SK-N-SH (cell line): Measurements from ENCODE around the gene NDUFA6. TPM values are rescaled to one million over a fixed set of nuclear protein-coding genes. Genes with fewer than 3 reads are reported as not detected.

Source experiments
- CTCF ChIA-PET: fragments of 300-600, 350-600 bp; formaldehyde crosslinking; extraction: SDS; loops from one replicate; lab custom pipeline; 2021; lab: Yijun Ruan, JAX
- POLR2A ChIA-PET: fragments of 350-600 bp; sonication (Branson Sonifier 250); formaldehyde crosslinking; extraction: SDS; loops from one replicate; lab custom pipeline; 2020; ENCODE audit warnings: antibody characterized with exemption, inconsistent platforms; lab: Yijun Ruan, JAX
- DNase-seq: peaks from one replicate; pipeline ENCODE4 v3.0.0; 2012
- H2AFZ ChIP-seq: fragments of 200-600 bp; sonication (generic); 2 replicates; pipeline ENCODE4 v1.8.1; 2016; ENCODE audit warnings: antibody characterized with exemption, mild to moderate bottlenecking, low read depth
- H3F3A ChIP-seq: fragments of 200-600 bp; sonication (generic); replicated peaks from 2 replicates; pipeline ENCODE3; 2016; ENCODE audit warnings: antibody characterized with exemption, mild to moderate bottlenecking; ENCODE audit not compliant: insufficient read depth
- H3K27ac ChIP-seq, 2 experiments: fragments of 200-500 bp in 1 of 2; fragments of 200-600 bp in 1 of 2; sonication (Bioruptor generic) in 1 of 2; sonication (generic), shearing (Covaris generic) in 1 of 2; 2 replicates each; pipeline versions ENCODE4 v1.5.1 to v1.6.1; 2014 to 2016; ENCODE audit warnings: low read depth in 2 of 2, inconsistent platforms in 1 of 2, low read length in 1 of 2, mild to moderate bottlenecking in 1 of 2, mixed read lengths in 1 of 2
- H3K27me3 ChIP-seq: fragments of 200-600 bp; sonication (generic), shearing (Covaris generic); 2 replicates; pipeline ENCODE4 v1.6.1; 2016; ENCODE audit warnings: mixed run types; ENCODE audit not compliant: insufficient read depth
- H3K36me3 ChIP-seq, 2 experiments: fragments of 200-500 bp in 1 of 2; fragments of 200-600 bp in 1 of 2; sonication (Bioruptor generic) in 1 of 2; sonication (generic) in 1 of 2; replicated peaks in 1 of 2; 2 replicates each; pipeline versions ENCODE3 to v1.5.1; 2014 to 2016; ENCODE audit warnings: low read length in 1 of 2, mild to moderate bottlenecking in 1 of 2; ENCODE audit not compliant: insufficient read depth in 2 of 2, control insufficient read depth in 1 of 2
- H3K4me1 ChIP-seq, 2 experiments: fragments of 200-500 bp in 1 of 2; fragments of 200-600 bp in 1 of 2; sonication (Bioruptor generic) in 1 of 2; sonication (generic), shearing (Covaris generic) in 1 of 2; 2 replicates each; pipeline versions ENCODE4 v1.5.1 to v1.6.1; 2014 to 2016; ENCODE audit warnings: low read depth in 1 of 2, low read length in 1 of 2, mixed run types in 1 of 2; ENCODE audit not compliant: insufficient read depth in 2 of 2, control insufficient read depth in 1 of 2
- H3K4me2 ChIP-seq: fragments of 200-600 bp; sonication (generic), shearing (Covaris generic); 2 replicates; pipeline ENCODE4 v1.6.1; 2017; ENCODE audit warnings: mixed run types
- H3K4me3 ChIP-seq, 2 experiments: fragments of 200-500 bp in 1 of 2; fragments of 200-600 bp in 1 of 2; sonication (Bioruptor generic) in 1 of 2; sonication (generic), shearing (Covaris generic) in 1 of 2; 2 replicates each; pipeline versions ENCODE4 v1.5.1 to v1.8.1; 2014 to 2016; ENCODE audit warnings: low read depth in 2 of 2, inconsistent platforms in 1 of 2, low read length in 1 of 2, mild to moderate bottlenecking in 1 of 2, mixed read lengths in 1 of 2, moderate library complexity in 1 of 2
- H3K79me2 ChIP-seq: fragments of 200-600 bp; sonication (generic); 2 replicates; pipeline ENCODE4 v1.8.1; 2017; ENCODE audit warnings: mild to moderate bottlenecking; ENCODE audit not compliant: insufficient read depth
- H3K9ac ChIP-seq: fragments of 200-600 bp; sonication (generic); 2 replicates; pipeline ENCODE4 v1.6.1; 2017; ENCODE audit warnings: mixed run types
- H3K9me2 ChIP-seq: fragments of 200-600 bp; sonication (generic); 2 replicates; pipeline ENCODE4 v1.6.1; 2017; ENCODE audit warnings: mixed run types
- H3K9me3 ChIP-seq: fragments of 200-600 bp; sonication (generic); 2 replicates; pipeline ENCODE4 v1.6.1; 2017; ENCODE audit warnings: mixed run types, mild to moderate bottlenecking, moderate library complexity
- H4K20me1 ChIP-seq: fragments of 200-600 bp; sonication (generic); 2 replicates; pipeline ENCODE4 v1.6.1; 2017; ENCODE audit warnings: mild to moderate bottlenecking, mixed run types; ENCODE audit not compliant: insufficient read depth
- ELF1 ChIP-seq: IDR thresholded peaks from 2 replicates; pipeline ENCODE4 v1.4.0; 2012
- EZH2phosphoT487 ChIP-seq: fragments of 200-600 bp; sonication (generic); IDR thresholded peaks from 2 replicates; pipeline ENCODE4 v1.6.1; 2017; ENCODE audit warnings: low read depth, mixed run types, mild to moderate bottlenecking, antibody characterized with exemption, moderate library complexity, borderline replicate concordance
- GABPA ChIP-seq: IDR thresholded peaks from 2 replicates; pipeline ENCODE4 v1.4.0; 2012; ENCODE audit warnings: low read depth, mild to moderate bottlenecking
- MAX ChIP-seq: IDR thresholded peaks from 2 replicates; pipeline ENCODE4 v1.4.0; 2012; ENCODE audit warnings: low read depth
- MXI1 ChIP-seq: IDR thresholded peaks from 2 replicates; pipeline ENCODE4 v1.6.1; 2012; ENCODE audit warnings: mild to moderate bottlenecking, low read depth, low read length, improper control_type of control experiment
- NRF1 ChIP-seq: IDR thresholded peaks from 2 replicates; pipeline ENCODE4 v1.6.1; 2012; ENCODE audit warnings: low read depth, mild to moderate bottlenecking, low read length
- RAD21 ChIP-seq: IDR thresholded peaks from 2 replicates; pipeline ENCODE4 v1.6.1; 2012; ENCODE audit warnings: mild to moderate bottlenecking, low read length
- RFX5 ChIP-seq: IDR thresholded peaks from 2 replicates; pipeline ENCODE4 v1.6.1; 2012; ENCODE audit warnings: mild to moderate bottlenecking, improper control_type of control experiment, low read length
- SIN3A ChIP-seq: IDR thresholded peaks from 2 replicates; pipeline ENCODE4 v1.6.1; 2012; ENCODE audit warnings: low read depth, mild to moderate bottlenecking, low read length, moderate library complexity, borderline replicate concordance
- TEAD4 ChIP-seq: IDR thresholded peaks from 2 replicates; pipeline ENCODE4 v1.4.0; 2012; ENCODE audit warnings: mild to moderate bottlenecking, borderline replicate concordance; ENCODE audit not compliant: insufficient read depth
- USF1 ChIP-seq: IDR thresholded peaks from 2 replicates; pipeline ENCODE4 v1.4.0; 2012; ENCODE audit warnings: low read depth, borderline replicate concordance
- USF2 ChIP-seq: fragments of 150-350 bp; IDR thresholded peaks from 2 replicates; pipeline ENCODE4 v1.6.1; 2017; ENCODE audit warnings: antibody characterized with exemption, low read length, low read depth, borderline replicate concordance
- YY1 ChIP-seq: IDR thresholded peaks from 2 replicates; pipeline ENCODE4 v1.4.0; 2012; ENCODE audit warnings: low read depth, mild to moderate bottlenecking
- WGBS: methylation state at CpG from one replicate; pipeline ENCODE4 v1.1.6; 2017; ENCODE audit warnings: low lambda C conversion rate; 5-methylcytosine and 5-hydroxymethylcytosine counted together
- polyA plus RNA-seq, 3 experiments: library from polyadenylated mRNA; depleted of rRNA; stranded (reverse); fragments of >200 nt; gene quantifications; 2 replicates each; pipeline ENCODE4 v1.2.3, GENCODE V29; 2012
- TF ChIP-seq, protein P1 (sequence below): IDR thresholded peaks from 2 replicates; pipeline ENCODE4; 2012
- TF ChIP-seq, protein P2 (sequence below): fragments of 200-600 bp; sonication (generic); IDR thresholded peaks from 2 replicates; pipeline ENCODE4 v1.6.1; 2017; ENCODE audit warnings: antibody characterized with exemption, mild to moderate bottlenecking, moderate library complexity

The NDUFA6 gene
- polyA plus RNA-seq, 1 of the 3 experiments (the other 2 are of a cell fraction): 42.0 TPM

- 100% methylated on average over 1 of the region's 7 CpGs for WGBS
- no peak for TF ChIP-seq NRF1
- TF ChIP-seq USF2: no peak
- TF ChIP-seq TEAD4: no peak
- TF ChIP-seq, protein P1, sequence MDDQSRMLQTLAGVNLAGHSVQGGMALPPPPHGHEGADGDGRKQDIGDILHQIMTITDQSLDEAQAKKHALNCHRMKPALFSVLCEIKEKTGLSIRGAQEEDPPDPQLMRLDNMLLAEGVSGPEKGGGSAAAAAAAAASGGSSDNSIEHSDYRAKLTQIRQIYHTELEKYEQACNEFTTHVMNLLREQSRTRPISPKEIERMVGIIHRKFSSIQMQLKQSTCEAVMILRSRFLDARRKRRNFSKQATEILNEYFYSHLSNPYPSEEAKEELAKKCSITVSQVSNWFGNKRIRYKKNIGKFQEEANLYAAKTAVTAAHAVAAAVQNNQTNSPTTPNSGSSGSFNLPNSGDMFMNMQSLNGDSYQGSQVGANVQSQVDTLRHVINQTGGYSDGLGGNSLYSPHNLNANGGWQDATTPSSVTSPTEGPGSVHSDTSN: no peak
- no peak for TF ChIP-seq MAX
- TF ChIP-seq, protein P2, sequence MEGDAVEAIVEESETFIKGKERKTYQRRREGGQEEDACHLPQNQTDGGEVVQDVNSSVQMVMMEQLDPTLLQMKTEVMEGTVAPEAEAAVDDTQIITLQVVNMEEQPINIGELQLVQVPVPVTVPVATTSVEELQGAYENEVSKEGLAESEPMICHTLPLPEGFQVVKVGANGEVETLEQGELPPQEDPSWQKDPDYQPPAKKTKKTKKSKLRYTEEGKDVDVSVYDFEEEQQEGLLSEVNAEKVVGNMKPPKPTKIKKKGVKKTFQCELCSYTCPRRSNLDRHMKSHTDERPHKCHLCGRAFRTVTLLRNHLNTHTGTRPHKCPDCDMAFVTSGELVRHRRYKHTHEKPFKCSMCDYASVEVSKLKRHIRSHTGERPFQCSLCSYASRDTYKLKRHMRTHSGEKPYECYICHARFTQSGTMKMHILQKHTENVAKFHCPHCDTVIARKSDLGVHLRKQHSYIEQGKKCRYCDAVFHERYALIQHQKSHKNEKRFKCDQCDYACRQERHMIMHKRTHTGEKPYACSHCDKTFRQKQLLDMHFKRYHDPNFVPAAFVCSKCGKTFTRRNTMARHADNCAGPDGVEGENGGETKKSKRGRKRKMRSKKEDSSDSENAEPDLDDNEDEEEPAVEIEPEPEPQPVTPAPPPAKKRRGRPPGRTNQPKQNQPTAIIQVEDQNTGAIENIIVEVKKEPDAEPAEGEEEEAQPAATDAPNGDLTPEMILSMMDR: no peak
- no peak for TF ChIP-seq MXI1
- TF ChIP-seq SIN3A: no peak
- TF ChIP-seq ELF1: no peak
- TF ChIP-seq RFX5: no peak
- TF ChIP-seq RAD21: no peak
- TF ChIP-seq YY1: no peak
- no peak for TF ChIP-seq EZH2phosphoT487
- no peak for TF ChIP-seq GABPA
- no peak for TF ChIP-seq USF1
- DNase-seq: no peak
- Histone ChIP-seq H3F3A (no peaks in the 10 kb centered on the region), H3K4me1 (peaks cover 2 to 8% of the 10 kb centered on the region in 2 experiments; a peak in 2 of 4 replicates), H3K79me2 (no peaks in the 10 kb centered on the region), H3K9me3 (no peaks in the 10 kb centered on the region), H3K27ac (no peak overlapping the region), H2AFZ (no peak overlapping the region), H3K4me3 (no peak overlapping the region), H3K9me2 (no peaks in the 10 kb centered on the region), H3K36me3 (no peaks in the 10 kb centered on the region), H3K4me2 (no peak overlapping the region), H3K27me3 (no peaks in the 10 kb centered on the region), H4K20me1 (no peaks in the 10 kb centered on the region), H3K9ac (no peak overlapping the region)
- ChIA-PET POLR2A (no interaction called here), CTCF (no interaction called here)
Observed at GRCh38 chr22:42066126-42066761, 24.3 kb downstream of the NDUFA6 start.
